DMS 273 (cell line): Measurements from ENCODE around the gene COX5A.

ENCODE experiments used
- DNase-seq: peaks from one replicate; lab custom pipeline; 2025; ENCODE audit not compliant: unreplicated experiment; lab: John Stamatoyannopoulos, UW

The COX5A gene

GRCh38 chr15:74937590-74938371 lies at the start of gene COX5A:
TSS of gene COX5A (minus strand) at chr15:74938073. CDS start at chr15:74938014, 59 bp downstream.
- DNase-seq: peak; percentile 97

GRCh38 chr15:74983725-74984231 lies 45.9 kb upstream of the COX5A start:
- DNase-seq: no peak

GRCh38 chr15:74982183-74982582 lies 44.3 kb upstream of the COX5A start:
- DNase-seq: no peak

- no peak for DNase-seq
These were observed 40.6 kb upstream of the COX5A start for GRCh38 chr15:74978503-74978902.

GRCh38 chr15:74978077-74978476 lies 40.2 kb upstream of the COX5A start:
- no peak for DNase-seq

- DNase-seq: peak; percentile 29
These were observed 39.7 kb upstream of the COX5A start for GRCh38 chr15:74977599-74977998.

- DNase-seq: no peak
These were observed 38.3 kb upstream of the COX5A start for GRCh38 chr15:74976159-74976558.

- DNase-seq: no peak
These were observed 29.8 kb upstream of the COX5A start for GRCh38 chr15:74967670-74968069.

GRCh38 chr15:74964794-74965193 lies 26.9 kb upstream of the COX5A start:
- peak; percentile 21 for DNase-seq

- DNase-seq: peak; percentile 53
These were observed 25.3 kb upstream of the COX5A start for GRCh38 chr15:74963213-74963612.

- no peak for DNase-seq
These were observed 24.8 kb upstream of the COX5A start for GRCh38 chr15:74962671-74963070.

- DNase-seq: no peak
These were observed 24.3 kb upstream of the COX5A start for GRCh38 chr15:74962219-74962618.

- DNase-seq: no peak
These were observed 23.7 kb upstream of the COX5A start for GRCh38 chr15:74961616-74962015.

GRCh38 chr15:74960995-74961588 lies 23.2 kb upstream of the COX5A start:
- DNase-seq: no peak

GRCh38 chr15:74960286-74960685 lies 22.4 kb upstream of the COX5A start:
- no peak for DNase-seq

- no peak for DNase-seq
These were observed 21.7 kb upstream of the COX5A start for GRCh38 chr15:74959586-74959939.

- no peak for DNase-seq
These were observed 21.2 kb upstream of the COX5A start for GRCh38 chr15:74958908-74959585.

- peak; percentile 72 for DNase-seq
These were observed 20.5 kb upstream of the COX5A start for GRCh38 chr15:74958320-74958907.

- DNase-seq: peak; percentile 64
These were observed 19.7 kb upstream of the COX5A start for GRCh38 chr15:74957476-74958035.

- peak; percentile 89 for DNase-seq
These were observed 19.0 kb upstream of the COX5A start, which contains the start of gene RPP25 for GRCh38 chr15:74956648-74957475. TSS of gene RPP25 (minus strand) at chr15:74956772. CDS start at chr15:74956583, 189 bp downstream.
